Activated CD4-positive, alpha-beta T cell treated with anti-CD3 and anti-CD28 coated beads, Interleukin-2, amount 50 U/mL, for 4 hours (primary cell): Measurements from ENCODE around the gene FLNA.
"Not testable (repeated sequence)": the region's sequence is repeated elsewhere in the genome, so short reads cannot be mapped to it uniquely, and the experiment has no call there.

ENCODE experiments used
- DNase-seq, 2 experiments: peaks; one replicate each; pipeline ENCODE4 v3.0.0-alpha.2; 2020

The FLNA gene

GRCh38 chrX:154355776-154356140 lies 18.7 kb downstream of the FLNA start:
- no peak for DNase-seq

- DNase-seq = no peak
Observed at GRCh38 chrX:154355094-154355775, 19.2 kb downstream of the FLNA start.

- DNase-seq = no peak
Observed at GRCh38 chrX:154354516-154354915, 19.9 kb downstream of the FLNA start.

GRCh38 chrX:154354013-154354412 lies 20.4 kb downstream of the FLNA start:
- no peak for DNase-seq

GRCh38 chrX:154353172-154353843 lies 21.1 kb downstream of the FLNA start:
- DNase-seq = no peak

- DNase-seq = no peak
Observed at GRCh38 chrX:154352466-154352865, 22.0 kb downstream of the FLNA start.

- no peak for DNase-seq
Observed at GRCh38 chrX:154352012-154352401, 22.4 kb downstream of the FLNA start.

- no peak for DNase-seq
Observed at GRCh38 chrX:154351183-154352011, 23.0 kb downstream of the FLNA start.

- DNase-seq = no peak
Observed at GRCh38 chrX:154350429-154351182, 23.8 kb downstream of the FLNA start.

- DNase-seq = no peak
Observed at GRCh38 chrX:154349979-154350378, 24.5 kb downstream of the FLNA start.

- no peak for DNase-seq
Observed at GRCh38 chrX:154349359-154349935, 25.0 kb downstream of the FLNA start.

- no peak for DNase-seq
Observed at GRCh38 chrX:154348646-154349358, 25.6 kb downstream of the FLNA start.

- DNase-seq = no peak
Observed at GRCh38 chrX:154348114-154348531, 26.3 kb downstream of the FLNA start.

GRCh38 chrX:154343620-154344019 lies 30.8 kb downstream of the FLNA start:
- not testable (repeated sequence) for DNase-seq

- DNase-seq = not testable (repeated sequence)
Observed at GRCh38 chrX:154343063-154343462, 31.4 kb downstream of the FLNA start.

- not testable (repeated sequence) for DNase-seq
Observed at GRCh38 chrX:154341399-154342298, 32.8 kb downstream of the FLNA start.

GRCh38 chrX:154334496-154334895 lies 39.9 kb downstream of the FLNA start:
- DNase-seq = no peak

GRCh38 chrX:154333837-154334271 lies 40.6 kb downstream of the FLNA start:
- DNase-seq = no peak

- no peak for DNase-seq
Observed at GRCh38 chrX:154333116-154333515, 41.3 kb downstream of the FLNA start.

- no peak for DNase-seq
Observed at GRCh38 chrX:154332561-154332960, 41.9 kb downstream of the FLNA start.

GRCh38 chrX:154329294-154329693 lies 45.1 kb downstream of the FLNA start:
- DNase-seq = no peak
